Measurements from ENCODE around the gene MKNK1. TPM values are rescaled to one million over a fixed set of nuclear protein-coding genes. Genes with fewer than 3 reads are reported as not detected.

MKNK1 gene
- total and polyA plus RNA-seq, 2 donors (not counting 1 experiment from before 2014, with no cell fraction given): 51.0 to 73.0 TPM

DNA sequence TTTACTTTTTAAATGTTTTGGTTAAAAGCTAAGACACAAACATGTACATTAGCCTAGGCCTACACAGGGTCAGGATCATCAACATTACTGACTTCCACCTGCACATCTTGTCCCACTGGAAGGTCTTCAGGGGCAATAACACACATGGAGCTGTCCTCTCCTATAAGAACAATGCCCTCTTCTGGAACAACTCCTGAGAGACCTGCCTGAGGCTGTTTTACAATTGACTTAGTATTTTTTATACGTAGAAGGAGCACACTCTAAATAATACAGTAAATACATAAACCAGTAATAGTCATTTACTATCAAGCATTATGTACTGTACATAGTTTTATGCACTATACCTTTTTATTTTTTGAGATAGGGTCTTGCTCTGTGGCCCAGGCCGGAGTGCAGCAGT is 26.7 kb upstream of the MKNK1 start:
- ATAC-seq (ENCODE audit: low read depth) (no peak), DNase-seq (no peak)
- TF ChIP-seq EZH2 (IDR thresholded peaks at IDR 0.05; ENCODE audit: borderline replicate concordance, insufficient read depth, low read depth, low read length, poor library complexity, severe bottlenecking): no peak
- TF ChIP-seq, protein P1, sequence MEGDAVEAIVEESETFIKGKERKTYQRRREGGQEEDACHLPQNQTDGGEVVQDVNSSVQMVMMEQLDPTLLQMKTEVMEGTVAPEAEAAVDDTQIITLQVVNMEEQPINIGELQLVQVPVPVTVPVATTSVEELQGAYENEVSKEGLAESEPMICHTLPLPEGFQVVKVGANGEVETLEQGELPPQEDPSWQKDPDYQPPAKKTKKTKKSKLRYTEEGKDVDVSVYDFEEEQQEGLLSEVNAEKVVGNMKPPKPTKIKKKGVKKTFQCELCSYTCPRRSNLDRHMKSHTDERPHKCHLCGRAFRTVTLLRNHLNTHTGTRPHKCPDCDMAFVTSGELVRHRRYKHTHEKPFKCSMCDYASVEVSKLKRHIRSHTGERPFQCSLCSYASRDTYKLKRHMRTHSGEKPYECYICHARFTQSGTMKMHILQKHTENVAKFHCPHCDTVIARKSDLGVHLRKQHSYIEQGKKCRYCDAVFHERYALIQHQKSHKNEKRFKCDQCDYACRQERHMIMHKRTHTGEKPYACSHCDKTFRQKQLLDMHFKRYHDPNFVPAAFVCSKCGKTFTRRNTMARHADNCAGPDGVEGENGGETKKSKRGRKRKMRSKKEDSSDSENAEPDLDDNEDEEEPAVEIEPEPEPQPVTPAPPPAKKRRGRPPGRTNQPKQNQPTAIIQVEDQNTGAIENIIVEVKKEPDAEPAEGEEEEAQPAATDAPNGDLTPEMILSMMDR (IDR thresholded peaks at IDR 0.05): no peak
- no peak overlapping the region for H3K4me3 ChIP-seq (ENCODE audit: control extremely low read depth in 1 of 5, extremely low read depth in 1 of 5, insufficient read depth in 1 of 5, low read depth in 2 of 5, low read length in 4 of 5)
- no peak overlapping the region for H3K27ac ChIP-seq (ENCODE audit: low read length in 2 of 2)
- no peaks in the 10 kb centered on the region for H3K27me3 Mint-ChIP-seq
- no peaks in the 10 kb centered on the region for H3K9me3 Mint-ChIP-seq (ENCODE audit: insufficient read depth)
- H3K4me1 Mint-ChIP-seq: no peaks in the 10 kb centered on the region
- no peak overlapping the region for H3K9ac ChIP-seq (ENCODE audit: low read length)
- POLR2A ChIA-PET: no interaction called here
- no peaks in the 10 kb centered on the region for H4K20me1 ChIP-seq (ENCODE audit: control insufficient read depth, insufficient read depth, low read length, poor library complexity, severe bottlenecking)
- intact Hi-C loops (cut with micrococcal nuclease): no loop called here
- H3K79me2 ChIP-seq (ENCODE audit: control insufficient read depth, insufficient read depth, low read length): no peaks in the 10 kb centered on the region
- WGBS (ENCODE audit: insufficient coverage): no CpG with 5 or more reads among the region's 2 CpGs
- peaks cover 5 to 18% of the 10 kb centered on the region in 2 experiments for H3K36me3 ChIP-seq (replicated peaks in 1 of 2; ENCODE audit: control extremely low read depth in 1 of 2, control insufficient read depth in 1 of 2, extremely low read depth in 1 of 2, insufficient read depth in 2 of 2, low read length in 1 of 2)
- H3K9me3 ChIP-seq (ENCODE audit: control extremely low read depth in 1 of 3, control insufficient read depth in 2 of 3, insufficient read depth in 1 of 3, low read length in 2 of 3): no peaks in the 10 kb centered on the region
- no peak overlapping the region for H2AFZ ChIP-seq (ENCODE audit: insufficient read depth, low read depth, low read length, poor library complexity, severe bottlenecking)
- H3K4me1 ChIP-seq (ENCODE audit: control insufficient read depth in 2 of 2, insufficient read depth in 2 of 2, low read length in 2 of 2): no peaks in the 10 kb centered on the region
- H3K27me3 ChIP-seq (replicated peaks in 1 of 4; ENCODE audit: control extremely low read depth in 1 of 4, control insufficient read depth in 3 of 4, insufficient read depth in 4 of 4, low read length in 3 of 4): no peaks in the 10 kb centered on the region
- H3K4me3 Mint-ChIP-seq: no peak overlapping the region
- CTCF ChIA-PET: no interaction called here
- no peak overlapping the region for H3K27ac Mint-ChIP-seq
- H3K4me2 ChIP-seq (replicated peaks; ENCODE audit: low read depth, low read length, poor library complexity, severe bottlenecking): no peak overlapping the region

DNA sequence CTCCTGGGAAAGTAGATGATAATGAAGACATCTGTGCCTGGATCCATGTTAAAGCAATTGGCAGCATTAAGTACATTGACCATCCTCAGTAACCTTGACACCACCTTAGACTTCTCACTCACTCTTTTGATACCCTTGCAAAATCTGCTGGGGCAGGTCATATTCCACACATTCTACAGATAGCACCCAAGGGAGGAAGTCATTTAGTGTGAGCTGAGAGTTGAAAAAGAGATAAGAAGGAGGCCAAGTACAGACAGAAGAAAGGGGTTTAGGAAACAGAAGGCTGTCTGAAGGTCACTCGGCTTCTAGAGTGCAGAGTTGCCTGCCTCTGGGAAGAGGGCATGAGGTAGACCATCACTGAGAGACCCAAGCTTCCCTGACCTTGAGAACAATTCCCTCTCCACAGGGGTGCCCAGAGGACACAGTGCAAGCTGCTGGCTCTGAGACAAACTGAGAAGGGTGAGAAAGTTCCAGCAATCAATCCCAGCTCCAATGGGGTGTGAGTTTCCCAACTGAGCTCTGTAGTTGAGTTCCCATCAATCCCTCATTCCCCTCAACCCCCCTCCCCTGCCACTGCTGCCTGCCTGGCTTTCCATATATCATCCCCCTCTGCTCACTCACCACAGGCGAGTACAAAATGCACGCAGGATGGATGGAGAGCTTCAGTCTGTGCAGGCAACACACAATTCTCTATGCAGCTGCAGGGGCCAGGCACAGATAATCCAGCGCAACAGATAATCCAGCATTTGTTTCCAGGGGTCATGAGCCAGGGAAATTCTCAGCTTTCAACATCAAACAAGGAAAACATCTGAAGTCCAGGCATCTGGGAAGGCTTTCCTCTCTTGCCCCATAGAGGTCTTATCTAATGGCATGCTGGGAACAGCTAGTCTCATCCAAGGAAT is 19.9 kb upstream of the MKNK1 start:
- Histone ChIP-seq H2AFZ (ENCODE audit: insufficient read depth, low read depth, low read length, poor library complexity, severe bottlenecking) (no peak overlapping the region), H3K4me2 (replicated peaks; ENCODE audit: low read depth, low read length, poor library complexity, severe bottlenecking) (no peak overlapping the region), H3K9ac (ENCODE audit: low read length) (no peak overlapping the region), H3K4me3 (ENCODE audit: control extremely low read depth in 1 of 5, extremely low read depth in 1 of 5, insufficient read depth in 1 of 5, low read depth in 2 of 5, low read length in 4 of 5) (no peak overlapping the region), H3K9me3 (ENCODE audit: control extremely low read depth in 1 of 3, control insufficient read depth in 2 of 3, insufficient read depth in 1 of 3, low read length in 2 of 3) (no peaks in the 10 kb centered on the region), H3K4me1 (ENCODE audit: control insufficient read depth in 2 of 2, insufficient read depth in 2 of 2, low read length in 2 of 2) (peaks cover 8 to 9% of the 10 kb centered on the region in 2 donors), H3K36me3 (replicated peaks in 1 of 2; ENCODE audit: control extremely low read depth in 1 of 2, control insufficient read depth in 1 of 2, extremely low read depth in 1 of 2, insufficient read depth in 2 of 2, low read length in 1 of 2) (no peaks in the 10 kb centered on the region), H3K27ac (ENCODE audit: low read length in 2 of 2) (no peak overlapping the region), H3K79me2 (ENCODE audit: control insufficient read depth, insufficient read depth, low read length) (no peaks in the 10 kb centered on the region), H3K27me3 (replicated peaks in 1 of 4; ENCODE audit: control extremely low read depth in 1 of 4, control insufficient read depth in 3 of 4, insufficient read depth in 4 of 4, low read length in 3 of 4) (no peaks in the 10 kb centered on the region), H4K20me1 (ENCODE audit: control insufficient read depth, insufficient read depth, low read length, poor library complexity, severe bottlenecking) (no peaks in the 10 kb centered on the region)
- Mint-ChIP-seq H3K4me3 (no peak overlapping the region), H3K27ac (no peak overlapping the region), H3K27me3 (no peaks in the 10 kb centered on the region), H3K9me3 (ENCODE audit: insufficient read depth) (no peaks in the 10 kb centered on the region), H3K4me1 (peaks cover 10% of the 10 kb centered on the region)
- POLR2A ChIA-PET: no interaction called here
- 98% methylated on average over 4 of the region's 4 CpGs for WGBS (ENCODE audit: insufficient coverage)
- CTCF ChIA-PET: no interaction called here
- ATAC-seq (ENCODE audit: low read depth) (no peak), DNase-seq (no peak)
- TF ChIP-seq EZH2 (IDR thresholded peaks at IDR 0.05; ENCODE audit: borderline replicate concordance, insufficient read depth, low read depth, low read length, poor library complexity, severe bottlenecking): no peak
- TF ChIP-seq, protein P1 (IDR thresholded peaks at IDR 0.05): no peak
- intact Hi-C loops (cut with micrococcal nuclease): no loop called here
